HFF-Myc (cell line): Measurements from ENCODE around the gene MLXIP.

Experiments used
- DNase-seq: peaks from one replicate; pipeline ENCODE4 v3.0.0-alpha.2; 2011; ENCODE audit warnings: low read depth; ENCODE audit errors: extremely low read depth
- H3K4me3 ChIP-seq: replicated peaks from 2 replicates; pipeline ENCODE4 v1.5.1; 2011; ENCODE audit warnings: low read depth, mild to moderate bottlenecking, control low read depth, low read length
- TF ChIP-seq, protein P1 (sequence below): IDR thresholded peaks from 2 replicates; pipeline ENCODE4 v1.5.1; 2012; ENCODE audit warnings: mild to moderate bottlenecking, low read depth, low read length, control low read depth; ENCODE audit errors: missing control alignments

MLXIP gene

DNA sequence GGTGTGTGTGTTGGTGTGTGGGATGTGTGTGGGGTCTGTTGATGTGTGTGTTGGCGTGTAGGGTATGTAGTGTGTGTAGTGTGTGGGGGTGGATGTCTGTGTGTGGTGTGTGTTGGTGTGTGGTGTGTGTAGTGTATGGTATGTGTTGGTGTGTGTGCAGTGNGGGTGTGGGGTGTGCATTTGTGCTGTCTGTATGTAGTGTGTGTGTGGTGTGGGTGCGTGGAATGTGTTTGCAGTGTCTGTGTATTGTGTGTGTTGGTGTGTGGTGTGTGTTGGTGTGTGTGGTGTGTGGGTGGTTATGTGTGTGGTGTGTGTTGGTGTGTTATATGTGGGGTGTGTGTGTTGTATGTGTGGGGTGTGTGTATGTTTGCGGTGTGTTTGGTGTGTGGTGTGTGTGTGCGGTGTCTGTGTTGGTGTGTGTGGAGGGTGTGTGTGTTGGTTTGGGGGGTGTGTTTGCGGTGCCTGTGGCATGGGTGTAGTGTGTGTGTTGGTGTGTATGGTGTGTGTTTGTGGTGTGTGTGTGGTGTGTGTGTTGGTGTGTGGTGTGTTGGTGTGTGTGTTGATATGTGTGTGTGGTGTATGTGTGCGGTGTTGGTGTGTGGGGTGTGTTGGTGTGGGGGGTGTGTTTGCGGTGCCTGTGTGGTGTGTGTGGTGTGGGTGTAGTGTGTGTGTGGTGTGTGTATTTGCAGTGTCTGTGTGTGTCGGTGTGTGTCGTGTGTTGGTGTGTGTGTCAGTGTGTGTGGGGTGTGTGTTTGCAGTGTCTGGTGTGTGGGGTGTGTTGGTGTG is 14.7 kb downstream of the MLXIP start:
- TF ChIP-seq, protein P1, sequence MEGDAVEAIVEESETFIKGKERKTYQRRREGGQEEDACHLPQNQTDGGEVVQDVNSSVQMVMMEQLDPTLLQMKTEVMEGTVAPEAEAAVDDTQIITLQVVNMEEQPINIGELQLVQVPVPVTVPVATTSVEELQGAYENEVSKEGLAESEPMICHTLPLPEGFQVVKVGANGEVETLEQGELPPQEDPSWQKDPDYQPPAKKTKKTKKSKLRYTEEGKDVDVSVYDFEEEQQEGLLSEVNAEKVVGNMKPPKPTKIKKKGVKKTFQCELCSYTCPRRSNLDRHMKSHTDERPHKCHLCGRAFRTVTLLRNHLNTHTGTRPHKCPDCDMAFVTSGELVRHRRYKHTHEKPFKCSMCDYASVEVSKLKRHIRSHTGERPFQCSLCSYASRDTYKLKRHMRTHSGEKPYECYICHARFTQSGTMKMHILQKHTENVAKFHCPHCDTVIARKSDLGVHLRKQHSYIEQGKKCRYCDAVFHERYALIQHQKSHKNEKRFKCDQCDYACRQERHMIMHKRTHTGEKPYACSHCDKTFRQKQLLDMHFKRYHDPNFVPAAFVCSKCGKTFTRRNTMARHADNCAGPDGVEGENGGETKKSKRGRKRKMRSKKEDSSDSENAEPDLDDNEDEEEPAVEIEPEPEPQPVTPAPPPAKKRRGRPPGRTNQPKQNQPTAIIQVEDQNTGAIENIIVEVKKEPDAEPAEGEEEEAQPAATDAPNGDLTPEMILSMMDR = no peak

DNA sequence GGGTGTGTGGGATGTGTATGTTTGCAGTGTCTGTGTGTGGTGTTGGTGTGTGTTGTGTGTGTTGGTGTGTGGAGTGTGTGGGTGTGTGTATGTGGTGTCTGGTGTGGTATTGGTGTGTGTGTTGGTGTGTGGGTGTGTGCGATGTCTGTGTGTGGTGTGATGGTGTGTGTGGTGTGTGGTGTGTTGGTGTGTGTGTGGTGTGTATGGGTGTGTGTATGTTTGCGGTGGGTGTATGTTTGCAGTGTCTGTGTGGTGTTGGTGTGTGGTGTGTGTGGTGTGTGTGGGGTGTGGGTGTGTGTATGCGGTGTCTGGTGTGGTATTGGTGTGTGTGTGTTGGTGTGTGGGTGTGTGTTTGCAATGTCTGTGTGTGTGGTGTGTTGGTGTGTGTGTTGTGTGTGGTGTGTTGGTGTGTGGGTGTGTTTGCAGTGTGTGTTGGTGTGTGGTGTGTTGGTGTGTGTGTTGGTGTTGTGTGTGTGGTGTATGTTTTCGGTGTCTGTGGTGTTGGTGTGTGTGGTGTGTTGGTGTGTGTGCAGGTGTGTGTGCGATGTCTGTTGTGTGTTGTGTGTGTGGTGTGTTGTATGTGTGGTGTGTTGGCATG is 15.7 kb downstream of the MLXIP start:
- DNase-seq = no peak
- no peak overlapping the region for H3K4me3 ChIP-seq
- TF ChIP-seq, protein P1 = no peak

More for the DNA sequence above, 14.7 kb downstream of the MLXIP start:
- H3K4me3 ChIP-seq = no peak overlapping the region
- no peak for DNase-seq

DNA sequence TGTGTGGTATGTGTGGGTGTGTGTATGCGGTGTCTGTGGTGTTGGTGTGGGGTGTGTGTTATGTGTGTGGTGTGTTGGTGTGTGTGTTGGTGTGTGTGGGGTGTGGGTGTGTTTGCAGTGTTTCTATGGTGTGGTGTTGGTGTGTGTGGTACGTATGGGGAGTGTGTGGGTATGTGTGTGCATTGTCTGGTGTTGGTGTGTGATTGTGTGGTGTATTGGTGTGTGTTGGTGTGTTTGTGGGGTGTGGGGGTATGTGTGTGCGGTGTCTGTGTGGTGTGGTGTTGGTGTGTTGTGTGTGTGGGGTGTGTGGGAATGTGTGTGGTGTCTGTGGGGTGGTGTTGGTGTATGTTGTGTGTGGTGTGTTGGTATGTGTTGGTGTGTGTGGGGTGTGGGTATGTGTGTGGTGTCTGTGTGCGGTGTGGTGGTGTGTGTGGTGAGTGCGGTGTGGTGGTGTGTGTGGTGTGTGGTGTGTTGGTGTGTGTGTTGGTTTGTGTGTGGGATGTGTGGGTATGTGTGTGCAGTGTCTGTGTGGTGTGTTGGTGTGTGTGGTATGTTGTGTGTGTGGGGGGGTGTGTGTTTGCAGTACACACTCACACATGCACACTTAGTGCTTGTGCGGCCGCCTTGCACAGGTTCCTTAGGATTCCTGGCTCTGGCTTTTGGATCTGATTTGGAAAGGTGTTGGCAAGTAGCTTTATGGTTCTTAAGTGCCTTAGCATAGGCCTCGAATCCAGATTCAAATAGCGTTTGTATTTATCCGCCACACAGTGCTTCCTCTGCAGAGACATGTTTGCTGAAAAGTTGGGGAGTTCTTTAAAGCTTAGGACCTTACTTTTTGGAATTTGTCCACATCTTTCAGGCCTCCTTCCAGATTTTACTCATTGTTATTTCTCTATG is 16.4 kb downstream of the MLXIP start:
- DNase-seq = no peak
- TF ChIP-seq, protein P1 = no peak
- no peak overlapping the region for H3K4me3 ChIP-seq

DNA sequence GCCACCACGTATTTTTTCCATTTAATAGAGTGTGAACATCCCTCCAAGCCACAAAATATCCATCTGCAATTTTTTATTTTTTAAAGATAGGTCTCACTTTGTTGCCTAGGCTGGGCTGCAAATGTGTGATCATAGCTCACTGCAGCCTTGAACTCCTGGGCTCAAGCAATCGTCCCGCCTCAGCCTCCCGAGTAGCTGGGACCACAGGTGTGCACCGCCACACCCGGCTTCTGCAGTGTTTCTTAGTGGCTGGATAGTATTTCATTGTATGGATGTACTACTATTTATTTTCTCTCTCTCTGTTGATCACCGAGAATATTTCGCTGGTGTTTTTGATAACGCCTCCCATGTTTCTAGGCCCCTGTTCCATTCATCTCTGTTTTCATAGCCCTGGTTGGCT is 17.5 kb downstream of the MLXIP start:
- TF ChIP-seq, protein P1 = no peak
- H3K4me3 ChIP-seq = no peak overlapping the region
- DNase-seq = no peak

DNA sequence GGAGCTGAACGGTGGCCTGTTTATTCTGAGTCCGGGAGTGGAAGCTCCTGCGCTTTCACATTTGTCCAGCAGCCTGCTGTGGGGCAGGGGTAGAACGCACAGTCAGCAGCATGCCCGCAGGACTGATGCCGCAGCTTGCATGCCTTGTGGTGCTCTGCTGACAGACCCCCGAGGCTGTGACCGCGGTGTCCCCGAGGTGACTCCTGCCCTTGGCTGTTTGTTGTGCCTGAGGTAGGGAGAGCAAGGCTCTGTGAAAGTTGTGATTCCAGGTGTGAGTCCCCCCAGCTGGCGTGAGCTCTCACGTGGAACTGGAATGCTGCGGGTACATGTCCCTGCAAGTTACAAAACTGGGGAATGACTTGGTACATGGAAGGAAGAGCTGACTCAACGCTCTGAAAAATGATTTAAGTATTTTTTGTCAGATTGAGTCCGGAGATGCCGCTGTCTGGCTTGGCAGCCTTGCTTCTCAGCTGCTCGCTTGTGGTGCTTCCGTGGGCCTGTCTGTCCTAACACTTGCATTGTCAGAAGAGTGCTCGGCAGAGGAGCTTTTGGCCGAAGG is 18.1 kb downstream of the MLXIP start:
- no peak for DNase-seq
- TF ChIP-seq, protein P1 = no peak
- H3K4me3 ChIP-seq = no peak overlapping the region

DNA sequence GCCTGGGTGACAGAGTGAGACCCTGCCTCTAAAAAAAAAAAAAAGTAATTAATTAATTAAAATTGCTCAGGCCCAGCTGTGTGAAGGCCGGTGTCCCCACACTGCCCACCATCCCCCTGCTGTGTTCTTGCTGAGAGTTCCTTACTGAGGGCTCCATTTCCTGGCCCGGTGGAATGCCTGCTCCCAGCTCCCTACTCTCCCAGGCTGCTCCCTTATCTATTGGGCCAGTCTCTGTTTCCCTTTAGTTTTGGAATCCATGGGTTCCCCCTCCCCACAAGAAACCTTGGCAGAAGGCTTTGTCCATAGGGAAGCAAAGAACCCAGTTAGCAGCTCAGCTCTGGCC is 19.0 kb downstream of the MLXIP start:
- TF ChIP-seq, protein P1 = no peak
- no peak overlapping the region for H3K4me3 ChIP-seq
- no peak for DNase-seq
